Activated CD4-positive, alpha-beta memory T cell treated with anti-CD3 and anti-CD28 coated beads, Interleukin-2, amount 10 ng/mL, durations not matched to agents 7 days and 5 days (primary cell): ENCODE data around the gene RFC1. TPM values are rescaled to one million over a fixed set of nuclear protein-coding genes. Genes with fewer than 3 reads are reported as not detected.
"Not testable (repeated sequence)": the region's sequence is repeated elsewhere in the genome, so short reads cannot be mapped to it uniquely, and the experiment has no call there.

Experiments
- CTCF ChIA-PET: fragments of 350-600 bp; sonication (Branson Sonifier 250); formaldehyde crosslinking; loops from one replicate; lab custom pipeline; 2021; ENCODE audit warnings: antibody characterized with exemption, inconsistent platforms; lab: Charles Lee
- POLR2A ChIA-PET: fragments of 350-600 bp; sonication (Branson Sonifier 250); formaldehyde crosslinking; loops from one replicate; lab custom pipeline; 2021; ENCODE audit warnings: antibody characterized with exemption; lab: Charles Lee
- DNase-seq: peaks from one replicate; pipeline ENCODE4 v3.0.0-alpha.2; 2020
- H3K27ac Mint-ChIP-seq: one replicate; pipeline ENCODE4 v1.8.0; 2021; ENCODE audit warnings: mild to moderate bottlenecking, mixed read lengths
- H3K27me3 Mint-ChIP-seq: one replicate; pipeline ENCODE4 v1.8.0; 2021; ENCODE audit warnings: mixed read lengths
- H3K36me3 Mint-ChIP-seq: one replicate; pipeline ENCODE4 v1.8.0; 2021; ENCODE audit warnings: low read depth, mixed read lengths
- H3K4me1 Mint-ChIP-seq: one replicate; pipeline ENCODE4 v1.8.0; 2021; ENCODE audit warnings: mixed read lengths
- H3K4me3 Mint-ChIP-seq: one replicate; pipeline ENCODE4 v1.8.0; 2021; ENCODE audit warnings: mild to moderate bottlenecking, mixed read lengths
- H3K9me3 Mint-ChIP-seq: one replicate; pipeline ENCODE4 v1.8.0; 2021; ENCODE audit warnings: mixed read lengths
- total RNA-seq, 2 experiments: library from RNA; stranded (reverse); gene quantifications; one replicate each; pipeline ENCODE4 v1.2.3, GENCODE V29; 2021

The RFC1 gene
- total RNA-seq, result 10 to 100 TPM; 72.2 to 72.6 TPM

- ChIA-PET POLR2A (interaction anchor here (0.7 to 5.5 kb wide), 19 partner anchors 9 to 612 kb away, joined by 3 to 155 read pairs (median 3); partner anchors contain the start of genes LIAS, RPL9, SMIM14 and UBE2K), CTCF (interaction anchor here (0.5 to 3.4 kb wide), 3 partner anchors 12 to 185 kb away, joined by 3 to 27 read pairs (median 5); no protein-coding TSS in a partner anchor)
- peak; percentile 94 for DNase-seq
- H3K27ac Mint-ChIP-seq, result peak within 1 kb of the TSS; percentile 88
- H3K4me3 Mint-ChIP-seq, result peak within 1 kb of the TSS; percentile 92
- H3K36me3 Mint-ChIP-seq, result peaks cover 30% of the 10 kb centered on the region
- H3K4me1 Mint-ChIP-seq, result peaks cover 41% of the 10 kb centered on the region
- peaks cover 15% of the 10 kb centered on the region for H3K9me3 Mint-ChIP-seq
- no peaks in the 10 kb centered on the region for H3K27me3 Mint-ChIP-seq
These were observed at the start of gene RFC1 for GRCh38 chr4:39365830-39366771. TSS of gene RFC1 (minus strand) at chr4:39366362. CDS start at chr4:39366241, 121 bp downstream.

GRCh38 chr4:39415678-39416283 is 49.6 kb upstream of the RFC1 start:
- Mint-ChIP-seq H3K9me3 (no peaks in the 10 kb centered on the region), H3K27ac (no peak overlapping the region), H3K36me3 (no peaks in the 10 kb centered on the region), H3K27me3 (peaks cover 5% of the 10 kb centered on the region), H3K4me1 (no peaks in the 10 kb centered on the region), H3K4me3 (no peak overlapping the region)
- POLR2A ChIA-PET, result no interaction called here
- CTCF ChIA-PET, result no interaction called here
- DNase-seq, result no peak

- H3K9me3 Mint-ChIP-seq, H3K4me1 Mint-ChIP-seq, POLR2A ChIA-PET, H3K4me3 Mint-ChIP-seq, DNase-seq, CTCF ChIA-PET, H3K27ac Mint-ChIP-seq, H3K36me3 Mint-ChIP-seq: not testable (repeated sequence)
- H3K27me3 Mint-ChIP-seq, result peaks cover 10% of the 10 kb centered on the region
These were observed 45.4 kb upstream of the RFC1 start for GRCh38 chr4:39411561-39411960.

GRCh38 chr4:39410415-39410814 is 44.3 kb upstream of the RFC1 start:
- ChIA-PET POLR2A (no interaction called here), CTCF (interaction anchor here (1.4 kb wide), 1 partner anchor 509 kb away, joined by 3 read pairs; no protein-coding TSS in a partner anchor)
- Mint-ChIP-seq H3K9me3 (no peaks in the 10 kb centered on the region), H3K4me1 (no peaks in the 10 kb centered on the region), H3K4me3 (no peak overlapping the region), H3K27ac (no peak overlapping the region), H3K36me3 (no peaks in the 10 kb centered on the region), H3K27me3 (peaks cover 8% of the 10 kb centered on the region)
- no peak for DNase-seq

GRCh38 chr4:39407584-39407885 is 41.4 kb upstream of the RFC1 start:
- H3K27ac Mint-ChIP-seq, result no peak overlapping the region
- ChIA-PET CTCF (no interaction called here), POLR2A (interaction anchor here (0.5 to 1.3 kb wide), 3 partner anchors 41 to 577 kb away, joined by 3 read pairs; partner anchors contain the start of gene RFC1)
- H3K36me3 Mint-ChIP-seq, result no peaks in the 10 kb centered on the region
- DNase-seq, result no peak
- H3K27me3 Mint-ChIP-seq, result peaks cover 8% of the 10 kb centered on the region
- H3K9me3 Mint-ChIP-seq, result no peaks in the 10 kb centered on the region
- H3K4me3 Mint-ChIP-seq, result no peak overlapping the region
- no peaks in the 10 kb centered on the region for H3K4me1 Mint-ChIP-seq

- no peak for DNase-seq
- Mint-ChIP-seq H3K4me3 (no peak within 1 kb of the TSS), H3K27ac (no peak within 1 kb of the TSS), H3K9me3 (no peaks in the 10 kb centered on the region), H3K27me3 (peaks cover 8% of the 10 kb centered on the region), H3K4me1 (no peaks in the 10 kb centered on the region), H3K36me3 (no peaks in the 10 kb centered on the region)
- POLR2A ChIA-PET, result interaction anchor here (0.5 to 1.3 kb wide), 3 partner anchors 40 to 577 kb away, joined by 3 read pairs; partner anchors contain the start of gene RFC1
- CTCF ChIA-PET, result no interaction called here
These were observed 40.8 kb upstream of the RFC1 start, which contains the start of gene KLB for GRCh38 chr4:39406763-39407583. TSS of gene KLB (plus strand) at chr4:39406930. CDS start at chr4:39406950, 20 bp downstream.

- H3K4me3 Mint-ChIP-seq, DNase-seq, POLR2A ChIA-PET, H3K36me3 Mint-ChIP-seq, H3K27me3 Mint-ChIP-seq, CTCF ChIA-PET, H3K27ac Mint-ChIP-seq, H3K4me1 Mint-ChIP-seq, H3K9me3 Mint-ChIP-seq: not testable (repeated sequence)
These were observed 35.5 kb upstream of the RFC1 start for GRCh38 chr4:39401640-39402039.

GRCh38 chr4:39394706-39395105 is 28.5 kb upstream of the RFC1 start:
- Mint-ChIP-seq H3K9me3 (no peaks in the 10 kb centered on the region), H3K27me3 (peaks cover 3% of the 10 kb centered on the region), H3K27ac (no peak overlapping the region), H3K4me1 (no peaks in the 10 kb centered on the region), H3K36me3 (no peaks in the 10 kb centered on the region), H3K4me3 (no peak overlapping the region)
- CTCF ChIA-PET, result no interaction called here
- POLR2A ChIA-PET, result no interaction called here
- no peak for DNase-seq

GRCh38 chr4:39390603-39391002 is 24.4 kb upstream of the RFC1 start:
- Mint-ChIP-seq H3K4me3 (no peak overlapping the region), H3K27ac (no peak overlapping the region), H3K4me1 (no peaks in the 10 kb centered on the region), H3K36me3 (no peaks in the 10 kb centered on the region), H3K27me3 (peaks cover 3% of the 10 kb centered on the region), H3K9me3 (no peaks in the 10 kb centered on the region)
- ChIA-PET CTCF (no interaction called here), POLR2A (no interaction called here)
- DNase-seq, result no peak

GRCh38 chr4:39384563-39384962 is 18.4 kb upstream of the RFC1 start:
- Mint-ChIP-seq H3K4me1 (no peaks in the 10 kb centered on the region), H3K9me3 (no peaks in the 10 kb centered on the region), H3K4me3 (no peak overlapping the region), H3K27me3 (peaks cover 27% of the 10 kb centered on the region), H3K36me3 (peaks cover 3% of the 10 kb centered on the region), H3K27ac (no peak overlapping the region)
- CTCF ChIA-PET, result no interaction called here
- POLR2A ChIA-PET, result no interaction called here
- no peak for DNase-seq

- no peak for DNase-seq
- Mint-ChIP-seq H3K27ac (no peak overlapping the region), H3K9me3 (peaks cover 5% of the 10 kb centered on the region), H3K27me3 (peaks cover 35% of the 10 kb centered on the region), H3K36me3 (peaks cover 3% of the 10 kb centered on the region), H3K4me1 (no peaks in the 10 kb centered on the region), H3K4me3 (no peak overlapping the region)
- POLR2A ChIA-PET, result no interaction called here
- CTCF ChIA-PET, result no interaction called here
These were observed 17.5 kb upstream of the RFC1 start for GRCh38 chr4:39383690-39384089.

- POLR2A ChIA-PET, result interaction anchor here (0.5 to 1.4 kb wide), 2 partner anchors 9 to 28 kb away, joined by 3 to 4 read pairs; partner anchors contain the start of gene RFC1
- no peak overlapping the region for H3K27ac Mint-ChIP-seq
- H3K36me3 Mint-ChIP-seq, result peaks cover 13% of the 10 kb centered on the region
- CTCF ChIA-PET, result no interaction called here
- H3K4me1 Mint-ChIP-seq, result no peaks in the 10 kb centered on the region
- DNase-seq, result no peak
- no peak overlapping the region for H3K4me3 Mint-ChIP-seq
- peaks cover 38% of the 10 kb centered on the region for H3K27me3 Mint-ChIP-seq
- peaks cover 23% of the 10 kb centered on the region for H3K9me3 Mint-ChIP-seq
These were observed 9.3 kb upstream of the RFC1 start for GRCh38 chr4:39375478-39375877.
